Stomach (tissue), 9 donors: Measurements from ENCODE around the gene SNN. TPM values are rescaled to one million over a fixed set of nuclear protein-coding genes. Genes with fewer than 3 reads are reported as not detected.
A peak's percentile ranks its signal among the peaks of the same experiment; 100 is the strongest.

ENCODE experiments used
- DNase-seq, 2 donors: peaks; one replicate each; pipeline versions ENCODE4 v3.0.0 to v3.0.0-alpha.2; 2013 to 2019
- H3K27ac ChIP-seq, 5 donors: fragments of 200-600 bp in 4 of 5; sonication (generic) in 4 of 5; one replicate each; pipeline ENCODE4 v1.5.1; 2013 to 2019; ENCODE audit warnings: mild to moderate bottlenecking in 1 of 5, moderate library complexity in 1 of 5
- H3K27me3 ChIP-seq, 3 donors: fragments of 200-600 bp; sonication (generic); one replicate each; pipeline ENCODE4 v1.5.1; 2017 to 2019; ENCODE audit warnings: mixed run types in 1 of 3
- H3K36me3 ChIP-seq, 4 donors: fragments of 200-600 bp; sonication (generic); 1 replicate in 3 of 4; 2 replicates in 1 of 4; pipeline ENCODE4 v1.5.1; 2016 to 2019
- H3K4me1 ChIP-seq, 4 donors: fragments of 200-600 bp; sonication (generic); one replicate each; pipeline ENCODE4 v1.5.1; 2016 to 2019
- H3K4me3 ChIP-seq, 4 donors: fragments of 200-600 bp; sonication (generic) in 3 of 4; one replicate each; pipeline ENCODE4 v1.5.1; 2016 to 2019; ENCODE audit warnings: mild to moderate bottlenecking in 1 of 4
- H3K9me3 ChIP-seq, 4 donors: fragments of 200-600 bp; sonication (generic); one replicate each; pipeline ENCODE4 v1.5.1; 2016 to 2019
- CTCF ChIP-seq, 7 experiments: fragments of 450-650 bp in 4 of 7; fragments of 200-600 bp in 3 of 7; sonication (generic) in 3 of 7; IDR thresholded peaks; one replicate each; pipeline ENCODE4 v1.5.1; 2016 to 2019; ENCODE audit warnings: antibody characterized with exemption in 7 of 7, control low read depth in 2 of 7, mild to moderate bottlenecking in 1 of 7
- EP300 ChIP-seq: sonication (generic); formaldehyde crosslinking; IDR thresholded peaks from one replicate; pipeline ENCODE4 v1.6.1; 2017; ENCODE audit warnings: antibody characterized with exemption
- POLR2A ChIP-seq, 4 donors: fragments of 450-650 bp; IDR thresholded peaks; one replicate each; pipeline ENCODE4 v1.6.1; 2016; ENCODE audit warnings: antibody characterized with exemption in 4 of 4, control low read depth in 2 of 4, mild to moderate bottlenecking in 1 of 4, moderate library complexity in 1 of 4
- POLR2AphosphoS5 ChIP-seq, 3 donors: sonication (generic); formaldehyde crosslinking; IDR thresholded peaks; one replicate each; pipeline ENCODE4 v1.6.1; 2016; ENCODE audit warnings: antibody characterized with exemption in 3 of 3
- WGBS, 5 donors: extraction: QIAGEN DNeasy Blood & Tissue Kit in 3 of 5; methylation state at CpG; one replicate each; pipeline versions ENCODE4 v1.1.5 to v1.1.7; 2013 to 2018; 5-methylcytosine and 5-hydroxymethylcytosine counted together
- intact Hi-C: fragments of 100-400 bp; cut with DNase I; formaldehyde crosslinking; loops from one replicate; pipeline ENCODE4 v1.15.1; 2023; ENCODE audit warnings: low total_unique reads
- polyA plus RNA-seq, 3 donors: library from polyadenylated mRNA; stranded (reverse); fragments of 200-250 nt; gene quantifications; one replicate each; pipeline ENCODE4 v1.2.3, GENCODE V29; 2013
- total RNA-seq, 5 donors: library from RNA; depleted of rRNA; stranded (reverse); fragments of >200 nt; gene quantifications; one replicate each; pipeline versions ENCODE4 v1.1.0 to v1.2.3, GENCODE V29; 2014 to 2016
- donor health status: healthy with polysubstance abuse.
- donor health status: Bipolar disorder and iron deficiency.
- donor health status: healthy.

Gene SNN
- total and polyA plus RNA-seq, 8 donors, result 2.9 to 25.0 (median 13.7) TPM

GRCh38 chr16:11621539-11621919 is 46.7 kb upstream of the SNN start:
- H3K36me3 ChIP-seq, result no peaks in the 10 kb centered on the region
- no peaks in the 10 kb centered on the region for H3K9me3 ChIP-seq
- peak overlapping the region; percentile 9 to 35 (median 24) for H3K4me3 ChIP-seq
- H3K27ac ChIP-seq, result peak overlapping the region in 4 of 5 donors; percentile 54 to 77 (median 62)
- H3K27me3 ChIP-seq, result no peaks in the 10 kb centered on the region
- no peak for DNase-seq
- WGBS, 5 donors, result 15 to 32% (median 30%) methylated on average over 6 of the region's 6 CpGs
- intact Hi-C loops, result no loop called here
- TF ChIP-seq CTCF (IDR thresholded peaks at IDR 0.05) (no peak), EP300 (no peak), POLR2AphosphoS5 (IDR thresholded peaks at IDR 0.05) (no peak), POLR2A (IDR thresholded peaks at IDR 0.05) (no peak)
- H3K4me1 ChIP-seq, result peaks cover 7 to 33% (median 14%) of the 10 kb centered on the region in 4 donors

- no peaks in the 10 kb centered on the region for H3K9me3 ChIP-seq
- intact Hi-C loops, result no loop called here
- peak in 1 of 2 donors; percentile 56 for DNase-seq
- H3K36me3 ChIP-seq, result no peaks in the 10 kb centered on the region
- TF ChIP-seq EP300, result no peak
- peak overlapping the region; percentile 9 to 35 (median 24) for H3K4me3 ChIP-seq
- WGBS, 5 donors, result 25 to 34% (median 32%) methylated on average over 11 to 19 of the region's 19 CpGs
- H3K4me1 ChIP-seq, result peaks cover 7 to 33% (median 14%) of the 10 kb centered on the region in 4 donors
- H3K27ac ChIP-seq, result peak overlapping the region in 4 of 5 donors; percentile 54 to 77 (median 62)
- no peaks in the 10 kb centered on the region for H3K27me3 ChIP-seq
Measured at GRCh38 chr16:11621920-11622651, 46.2 kb upstream of the SNN start.

- Histone ChIP-seq H3K27me3 (no peaks in the 10 kb centered on the region), H3K4me1 (peaks cover 7 to 47% (median 17%) of the 10 kb centered on the region in 4 donors), H3K36me3 (no peaks in the 10 kb centered on the region), H3K4me3 (no peak overlapping the region), H3K9me3 (no peaks in the 10 kb centered on the region), H3K27ac (peak overlapping the region in 2 of 5 donors; percentile 70 to 75)
- WGBS, 5 donors, result 90 to 95% (median 93%) methylated on average over 4 of the region's 4 CpGs
- TF ChIP-seq CTCF (IDR thresholded peaks at IDR 0.05), result no peak
- TF ChIP-seq EP300, result no peak
- no peak for TF ChIP-seq POLR2AphosphoS5 (IDR thresholded peaks at IDR 0.05)
- DNase-seq, result no peak
- intact Hi-C loops, result no loop called here
Measured at GRCh38 chr16:11624205-11624604, 44.0 kb upstream of the SNN start.

GRCh38 chr16:11624636-11625607 is 43.3 kb upstream of the SNN start:
- Histone ChIP-seq H3K27me3 (no peaks in the 10 kb centered on the region), H3K4me1 (peaks cover 7 to 47% (median 22%) of the 10 kb centered on the region in 4 donors), H3K27ac (peak overlapping the region in 4 of 5 donors; percentile 33 to 75 (median 56)), H3K4me3 (no peak overlapping the region), H3K9me3 (no peaks in the 10 kb centered on the region), H3K36me3 (no peaks in the 10 kb centered on the region)
- DNase-seq, result peak in 1 of 2 donors; percentile 24
- 77 to 83% (median 81%) methylated on average over 16 of the region's 16 CpGs for WGBS, 5 donors
- TF ChIP-seq POLR2AphosphoS5 (IDR thresholded peaks at IDR 0.05) (no peak), POLR2A (IDR thresholded peaks at IDR 0.05) (no peak), CTCF (IDR thresholded peaks at IDR 0.05) (no peak), EP300 (no peak)
- intact Hi-C loops, result no loop called here
